Measurements from ENCODE around the gene FMOD.

Gene FMOD

DNA sequence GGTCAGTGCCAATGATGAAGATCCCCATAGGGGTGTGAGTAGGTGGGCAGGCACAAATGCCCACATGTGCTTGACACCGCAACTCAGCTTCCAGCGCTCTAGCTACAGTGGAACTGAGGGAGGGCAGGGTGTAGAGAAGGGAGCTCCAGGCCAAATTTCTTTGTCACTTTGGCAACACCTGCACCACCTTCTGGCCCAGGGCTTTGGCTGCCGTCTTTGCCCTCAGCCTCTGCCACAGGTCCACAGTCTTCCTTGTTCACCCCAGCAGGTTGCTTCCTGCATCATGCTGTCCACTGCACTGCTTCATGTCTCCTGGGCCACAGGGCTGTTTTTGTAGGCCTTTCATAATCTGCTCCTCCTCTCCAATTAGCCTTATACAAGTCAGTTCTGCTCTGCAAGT, 20.4 kb upstream of the FMOD start:
- in situ Hi-C loops (cut with HindIII; ENCODE audit: low sequenced_read_pairs) = no loop called here
- no peak for DNase-seq (ENCODE audit: low read depth, low spot score)
- H3K4me3 ChIP-seq (ENCODE audit: low read depth, low read length) = no peak overlapping the region
- TF ChIP-seq, protein P1, sequence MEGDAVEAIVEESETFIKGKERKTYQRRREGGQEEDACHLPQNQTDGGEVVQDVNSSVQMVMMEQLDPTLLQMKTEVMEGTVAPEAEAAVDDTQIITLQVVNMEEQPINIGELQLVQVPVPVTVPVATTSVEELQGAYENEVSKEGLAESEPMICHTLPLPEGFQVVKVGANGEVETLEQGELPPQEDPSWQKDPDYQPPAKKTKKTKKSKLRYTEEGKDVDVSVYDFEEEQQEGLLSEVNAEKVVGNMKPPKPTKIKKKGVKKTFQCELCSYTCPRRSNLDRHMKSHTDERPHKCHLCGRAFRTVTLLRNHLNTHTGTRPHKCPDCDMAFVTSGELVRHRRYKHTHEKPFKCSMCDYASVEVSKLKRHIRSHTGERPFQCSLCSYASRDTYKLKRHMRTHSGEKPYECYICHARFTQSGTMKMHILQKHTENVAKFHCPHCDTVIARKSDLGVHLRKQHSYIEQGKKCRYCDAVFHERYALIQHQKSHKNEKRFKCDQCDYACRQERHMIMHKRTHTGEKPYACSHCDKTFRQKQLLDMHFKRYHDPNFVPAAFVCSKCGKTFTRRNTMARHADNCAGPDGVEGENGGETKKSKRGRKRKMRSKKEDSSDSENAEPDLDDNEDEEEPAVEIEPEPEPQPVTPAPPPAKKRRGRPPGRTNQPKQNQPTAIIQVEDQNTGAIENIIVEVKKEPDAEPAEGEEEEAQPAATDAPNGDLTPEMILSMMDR (IDR thresholded peaks at IDR 0.05; ENCODE audit: low read depth, low read length) = no peak

DNA sequence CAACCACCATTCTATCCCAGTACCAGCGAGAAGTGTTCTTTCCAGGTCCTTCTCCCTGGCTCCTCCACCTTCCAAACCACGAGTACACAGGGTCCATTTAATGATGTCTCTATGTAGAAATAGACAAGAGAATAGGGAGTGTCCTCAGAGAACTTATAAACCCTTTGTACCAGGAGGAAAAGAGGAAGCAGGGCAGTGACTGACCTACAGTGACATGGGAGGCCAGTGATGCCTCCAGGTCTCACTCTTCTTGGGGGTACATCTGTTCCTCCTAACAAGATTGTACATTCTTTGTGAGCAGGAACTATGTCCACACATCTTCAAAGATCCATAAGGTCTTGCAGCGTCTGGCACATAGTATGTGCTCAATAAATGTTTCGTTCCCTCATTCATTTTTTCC, 18.7 kb upstream of the FMOD start:
- DNase-seq (ENCODE audit: low read depth, low spot score) = no peak
- TF ChIP-seq, protein P1 (IDR thresholded peaks at IDR 0.05; ENCODE audit: low read depth, low read length) = no peak
- H3K4me3 ChIP-seq (ENCODE audit: low read depth, low read length) = no peak overlapping the region

DNA sequence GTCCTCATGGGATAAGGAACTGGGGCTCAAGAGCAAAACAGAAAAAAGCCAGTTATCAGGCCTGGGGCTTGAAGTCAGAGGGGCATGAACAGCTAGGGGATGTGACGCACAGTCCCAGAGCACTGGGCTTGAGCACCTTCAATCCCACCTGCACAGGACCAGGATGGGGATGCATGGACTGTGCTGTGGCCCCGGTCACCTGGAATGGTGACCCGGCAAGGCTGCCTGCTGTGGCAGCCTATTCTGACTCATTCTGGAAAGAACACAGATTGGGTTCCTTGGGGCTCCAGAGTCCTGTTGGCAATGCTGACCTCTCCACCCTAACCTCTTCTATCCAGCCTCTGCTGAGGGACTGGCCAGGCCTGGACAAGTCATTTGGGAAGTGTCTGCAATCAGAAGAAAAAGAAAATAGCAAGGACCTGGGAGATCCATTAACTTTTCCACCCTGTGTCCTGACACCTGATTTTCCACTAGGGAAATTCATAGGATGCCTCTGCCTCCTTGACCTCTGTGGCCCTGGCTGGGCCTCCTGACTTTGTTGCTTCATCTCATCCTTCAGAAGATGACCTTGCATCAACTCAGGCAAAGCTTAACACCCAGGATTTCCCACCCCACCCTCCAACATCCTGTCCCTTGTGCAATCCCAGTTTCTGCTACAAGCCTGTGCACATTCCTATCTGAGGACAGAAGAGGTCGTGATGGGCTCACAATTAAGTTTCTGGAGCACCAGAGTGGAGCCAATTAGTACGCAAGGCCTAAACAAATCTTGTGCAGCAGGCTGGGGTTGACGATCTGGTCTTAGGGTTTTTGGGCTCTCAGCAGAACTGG, 17.9 kb upstream of the FMOD start:
- DNase-seq (ENCODE audit: low read depth, low spot score) = no peak
- no peak overlapping the region for H3K4me3 ChIP-seq (ENCODE audit: low read depth, low read length)
- in situ Hi-C loops (cut with HindIII; ENCODE audit: low sequenced_read_pairs) = no loop called here
- TF ChIP-seq, protein P1 (IDR thresholded peaks at IDR 0.05; ENCODE audit: low read depth, low read length) = no peak

More for the DNA sequence above, 18.7 kb upstream of the FMOD start:
- in situ Hi-C loops (cut with HindIII; ENCODE audit: low sequenced_read_pairs) = no loop called here

DNA sequence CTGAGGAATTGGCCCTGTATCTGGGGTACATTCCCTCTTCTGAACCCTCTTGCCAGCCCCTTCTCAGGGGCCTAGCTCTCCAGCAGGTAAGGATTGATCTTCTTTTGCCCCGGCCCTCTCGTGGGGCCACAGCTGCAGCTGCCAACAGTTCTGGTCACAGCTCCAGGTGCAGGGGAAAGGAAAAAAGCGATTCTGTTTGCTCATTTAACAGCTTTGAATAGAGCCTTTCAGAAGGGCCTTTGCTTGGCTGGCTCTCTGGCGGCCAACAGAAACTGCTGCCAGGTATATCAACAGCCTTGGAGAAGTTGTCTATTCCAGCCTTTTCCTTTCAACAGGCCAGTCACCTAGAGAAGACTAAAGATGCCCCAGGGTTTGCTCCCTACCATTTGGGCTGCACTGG, 16.1 kb upstream of the FMOD start:
- no peak for DNase-seq (ENCODE audit: low read depth, low spot score)
- in situ Hi-C loops (cut with HindIII; ENCODE audit: low sequenced_read_pairs) = no loop called here
- no peak overlapping the region for H3K4me3 ChIP-seq (ENCODE audit: low read depth, low read length)
- TF ChIP-seq, protein P1 (IDR thresholded peaks at IDR 0.05; ENCODE audit: low read depth, low read length) = no peak

DNA sequence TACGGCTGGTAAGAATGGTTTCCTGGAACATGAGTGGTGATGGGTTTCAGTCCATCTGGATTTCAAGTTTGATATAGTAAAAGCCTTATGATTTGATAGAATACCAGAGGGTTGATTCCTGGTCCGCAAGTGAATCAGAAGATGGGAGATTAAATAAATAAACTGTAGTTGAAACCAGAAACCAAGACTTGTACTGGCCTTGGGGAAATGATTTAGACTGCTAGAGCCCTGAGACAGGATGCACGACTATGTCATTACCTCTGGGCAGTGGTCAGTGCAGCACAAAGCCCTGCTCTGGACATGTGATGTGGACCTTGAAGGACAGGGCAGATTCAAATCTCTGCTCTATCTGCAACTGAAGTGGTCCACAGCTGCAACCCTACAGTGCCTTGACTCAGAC, 15.6 kb upstream of the FMOD start:
- in situ Hi-C loops (cut with HindIII; ENCODE audit: low sequenced_read_pairs) = no loop called here
- DNase-seq (ENCODE audit: low read depth, low spot score) = no peak
- TF ChIP-seq, protein P1 (IDR thresholded peaks at IDR 0.05; ENCODE audit: low read depth, low read length) = no peak
- H3K4me3 ChIP-seq (ENCODE audit: low read depth, low read length) = no peak overlapping the region

DNA sequence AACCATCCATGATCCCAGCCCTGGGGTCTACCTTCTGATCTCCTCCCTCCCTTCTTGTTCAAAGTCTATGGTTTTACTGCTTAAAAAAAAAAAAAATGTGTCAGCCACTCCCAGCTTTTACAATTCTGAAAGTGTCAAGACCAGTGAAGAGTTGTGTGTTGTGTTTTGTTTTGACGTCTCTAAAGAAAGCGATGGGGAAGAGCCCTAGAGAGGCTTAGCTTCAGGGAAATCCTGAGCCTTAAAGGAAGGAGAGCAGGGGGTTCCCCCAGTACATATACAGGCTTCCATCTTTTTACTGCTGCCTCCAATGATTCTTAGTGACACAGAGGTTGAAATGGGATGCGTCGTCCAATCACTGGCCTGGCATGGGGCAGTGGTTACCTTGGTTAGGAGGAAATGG, 13.9 kb upstream of the FMOD start:
- H3K4me3 ChIP-seq (ENCODE audit: low read depth, low read length) = no peak overlapping the region
- DNase-seq (ENCODE audit: low read depth, low spot score) = no peak
- in situ Hi-C loops (cut with HindIII; ENCODE audit: low sequenced_read_pairs) = no loop called here
- TF ChIP-seq, protein P1 (IDR thresholded peaks at IDR 0.05; ENCODE audit: low read depth, low read length) = no peak
